Measurements from ENCODE around the gene TOMM6. TPM values are rescaled to one million over a fixed set of nuclear protein-coding genes. Genes with fewer than 3 reads are reported as not detected.
"Not testable (repeated sequence)": the region's sequence is repeated elsewhere in the genome, so short reads cannot be mapped to it uniquely, and the experiment has no call there.

TOMM6 gene
- total RNA-seq, 2 donors from 2014 or later, result 109 to 200 TPM

DNA sequence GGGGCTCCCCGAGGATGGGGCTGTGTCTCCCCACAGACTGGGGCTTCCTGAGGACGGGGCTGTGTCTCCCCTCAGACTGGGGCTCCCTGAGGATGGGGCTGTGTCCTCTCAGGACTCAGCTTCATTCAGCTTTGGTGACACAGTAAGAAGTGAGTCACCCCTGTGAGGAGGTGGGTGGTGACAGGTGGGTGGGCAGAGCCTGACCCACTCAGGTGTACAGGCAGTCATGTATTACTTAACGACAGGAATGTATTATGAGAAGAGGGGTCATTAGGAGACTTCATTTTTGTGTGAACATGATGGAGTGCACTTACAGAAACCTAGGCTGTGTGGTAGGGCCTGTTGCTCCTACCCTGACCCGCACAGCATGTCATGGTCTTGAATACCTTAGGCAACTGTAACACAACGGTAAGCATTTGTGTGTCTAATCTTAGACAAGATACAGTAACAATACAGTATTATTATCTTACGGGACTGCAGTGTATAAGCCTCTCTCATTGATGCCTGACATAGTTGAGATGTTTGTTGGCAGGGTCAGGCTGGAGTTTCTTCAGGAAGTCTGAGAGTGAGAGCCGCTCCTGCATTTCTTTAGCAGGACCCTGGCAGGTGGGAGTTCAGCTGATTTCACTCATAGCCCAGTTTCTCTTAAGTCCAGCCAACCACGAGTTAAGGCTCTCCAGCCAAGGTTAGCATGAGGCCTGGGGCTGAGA lies 29.4 kb upstream of the TOMM6 start:
- intact Hi-C loops (cut with DNase I), result no loop called here
- no peak for DNase-seq
- no peaks in the 10 kb centered on the region for H3K9me3 ChIP-seq
- no peaks in the 10 kb centered on the region for H3K4me1 ChIP-seq
- no peaks in the 10 kb centered on the region for H3K27me3 ChIP-seq
- H3K9ac ChIP-seq (ENCODE audit: low read depth in 2 of 2, low read length in 2 of 2), result no peak overlapping the region
- no peak overlapping the region for H3K27ac ChIP-seq
- H3K36me3 ChIP-seq, result no peaks in the 10 kb centered on the region
- H3K4me3 ChIP-seq, result no peak overlapping the region
- TF ChIP-seq, protein P1, sequence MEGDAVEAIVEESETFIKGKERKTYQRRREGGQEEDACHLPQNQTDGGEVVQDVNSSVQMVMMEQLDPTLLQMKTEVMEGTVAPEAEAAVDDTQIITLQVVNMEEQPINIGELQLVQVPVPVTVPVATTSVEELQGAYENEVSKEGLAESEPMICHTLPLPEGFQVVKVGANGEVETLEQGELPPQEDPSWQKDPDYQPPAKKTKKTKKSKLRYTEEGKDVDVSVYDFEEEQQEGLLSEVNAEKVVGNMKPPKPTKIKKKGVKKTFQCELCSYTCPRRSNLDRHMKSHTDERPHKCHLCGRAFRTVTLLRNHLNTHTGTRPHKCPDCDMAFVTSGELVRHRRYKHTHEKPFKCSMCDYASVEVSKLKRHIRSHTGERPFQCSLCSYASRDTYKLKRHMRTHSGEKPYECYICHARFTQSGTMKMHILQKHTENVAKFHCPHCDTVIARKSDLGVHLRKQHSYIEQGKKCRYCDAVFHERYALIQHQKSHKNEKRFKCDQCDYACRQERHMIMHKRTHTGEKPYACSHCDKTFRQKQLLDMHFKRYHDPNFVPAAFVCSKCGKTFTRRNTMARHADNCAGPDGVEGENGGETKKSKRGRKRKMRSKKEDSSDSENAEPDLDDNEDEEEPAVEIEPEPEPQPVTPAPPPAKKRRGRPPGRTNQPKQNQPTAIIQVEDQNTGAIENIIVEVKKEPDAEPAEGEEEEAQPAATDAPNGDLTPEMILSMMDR (IDR thresholded peaks at IDR 0.05), result no peak

DNA sequence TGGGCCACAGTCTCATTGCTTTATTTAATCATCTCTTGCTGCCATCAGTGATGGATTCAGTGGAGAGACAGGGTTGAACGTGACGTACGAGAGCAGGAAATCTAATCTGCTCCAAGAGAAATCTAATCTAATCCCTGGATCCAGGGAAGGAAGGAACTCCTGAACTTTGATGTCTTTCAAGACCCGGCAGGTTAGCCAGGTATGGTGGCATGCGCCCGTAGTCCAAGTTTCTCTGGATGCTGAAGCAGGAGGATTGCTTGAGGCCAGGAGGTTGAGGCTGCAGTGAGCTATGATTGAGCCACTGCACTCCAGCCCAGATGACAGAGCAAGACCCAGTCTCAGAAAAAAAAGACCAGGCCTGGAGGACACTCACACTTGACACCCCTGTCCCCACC lies 28.9 kb upstream of the TOMM6 start:
- TF ChIP-seq, protein P1 (IDR thresholded peaks at IDR 0.05), result no peak
- no peak for DNase-seq
- Histone ChIP-seq H3K4me3 (no peak overlapping the region), H3K27me3 (no peaks in the 10 kb centered on the region), H3K27ac (no peak overlapping the region), H3K9me3 (no peaks in the 10 kb centered on the region), H3K4me1 (no peaks in the 10 kb centered on the region), H3K36me3 (no peaks in the 10 kb centered on the region), H3K9ac (ENCODE audit: low read depth in 2 of 2, low read length in 2 of 2) (no peak overlapping the region)
- intact Hi-C loops (cut with DNase I), result no loop called here

DNA sequence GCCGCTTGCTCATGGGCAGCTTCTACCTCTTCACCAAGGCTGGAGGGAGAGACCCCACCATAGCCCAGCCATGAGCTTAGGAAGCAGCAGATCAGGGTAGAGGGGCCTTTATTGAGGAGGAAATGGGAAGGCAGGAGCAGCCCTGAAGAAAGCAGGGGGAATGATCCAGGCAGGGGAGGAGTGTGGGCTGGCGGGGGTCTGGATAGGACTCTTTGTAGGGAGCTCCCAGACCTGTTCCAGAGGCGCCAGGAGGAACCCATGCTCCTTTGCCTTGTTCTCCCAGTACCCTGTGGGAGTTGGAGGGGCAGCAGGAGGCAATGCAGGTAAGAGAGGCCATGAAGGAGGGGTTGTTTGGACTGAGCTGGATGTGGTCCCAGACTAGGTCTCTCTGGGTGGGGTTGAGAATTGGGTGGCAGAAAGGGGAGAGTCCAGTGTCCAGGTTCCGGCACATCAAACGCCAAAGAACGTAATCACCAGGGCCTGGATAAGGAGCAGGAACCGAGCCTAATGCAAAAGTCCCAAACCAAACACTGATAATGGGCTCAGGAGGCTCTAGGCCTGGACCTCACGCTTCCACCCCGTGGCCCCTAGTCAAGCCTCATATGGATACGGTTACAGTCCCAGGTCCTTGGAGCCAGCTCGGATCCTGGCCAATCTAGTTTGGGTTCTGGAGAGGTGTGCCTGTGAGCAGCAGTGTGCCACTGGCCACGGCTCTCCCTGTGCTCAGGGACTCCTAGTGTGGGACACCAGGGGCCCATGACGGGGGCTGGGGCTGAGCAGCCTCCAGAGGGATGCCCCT lies 28.2 kb upstream of the TOMM6 start:
- no peaks in the 10 kb centered on the region for H3K9me3 ChIP-seq
- H3K27me3 ChIP-seq, result no peaks in the 10 kb centered on the region
- no peak overlapping the region for H3K9ac ChIP-seq (ENCODE audit: low read depth in 2 of 2, low read length in 2 of 2)
- H3K27ac ChIP-seq, result no peak overlapping the region
- intact Hi-C loops (cut with DNase I), result no loop called here
- H3K4me1 ChIP-seq, result no peaks in the 10 kb centered on the region
- no peak for DNase-seq
- H3K36me3 ChIP-seq, result no peaks in the 10 kb centered on the region
- TF ChIP-seq, protein P1 (IDR thresholded peaks at IDR 0.05), result no peak
- no peak overlapping the region for H3K4me3 ChIP-seq

DNA sequence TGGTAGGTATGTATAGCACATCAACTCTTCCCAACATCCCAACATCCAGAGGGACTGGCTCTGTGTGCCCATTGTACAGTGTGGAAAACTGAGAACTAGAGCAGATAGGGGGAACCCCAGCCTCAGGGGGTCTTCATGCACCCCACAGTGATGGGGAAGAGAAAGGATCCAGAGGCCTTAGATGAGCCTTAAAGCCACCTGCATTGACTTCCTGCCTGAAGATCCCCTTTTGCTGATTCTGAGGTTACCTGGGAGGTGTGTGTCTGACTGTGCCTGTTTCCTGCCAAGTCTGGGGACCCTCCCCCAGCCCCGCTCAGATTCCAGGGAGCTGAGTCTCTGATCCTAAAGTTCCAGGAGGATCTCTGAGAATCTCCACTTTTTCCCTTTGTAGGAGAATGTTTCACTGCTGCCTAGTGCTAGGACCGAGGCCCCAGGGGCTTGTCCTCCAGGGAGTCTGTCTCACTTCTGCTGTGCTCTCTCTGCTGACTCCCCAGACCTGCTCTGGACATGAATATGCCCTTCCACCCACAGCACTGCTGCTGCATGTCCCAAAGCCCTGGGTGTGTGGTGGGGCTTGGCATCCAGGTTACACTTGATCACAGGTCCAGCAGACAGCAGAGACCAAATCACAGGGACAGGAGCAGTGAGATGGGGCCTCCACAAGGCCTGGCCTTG lies 27.5 kb upstream of the TOMM6 start:
- TF ChIP-seq, protein P1 (IDR thresholded peaks at IDR 0.05), result no peak
- Histone ChIP-seq H3K36me3 (no peaks in the 10 kb centered on the region), H3K4me3 (no peak overlapping the region), H3K27ac (no peak overlapping the region), H3K9me3 (no peaks in the 10 kb centered on the region), H3K27me3 (no peaks in the 10 kb centered on the region), H3K9ac (ENCODE audit: low read depth in 2 of 2, low read length in 2 of 2) (no peak overlapping the region), H3K4me1 (no peaks in the 10 kb centered on the region)
- DNase-seq, result no peak
- intact Hi-C loops (cut with DNase I), result no loop called here

DNA sequence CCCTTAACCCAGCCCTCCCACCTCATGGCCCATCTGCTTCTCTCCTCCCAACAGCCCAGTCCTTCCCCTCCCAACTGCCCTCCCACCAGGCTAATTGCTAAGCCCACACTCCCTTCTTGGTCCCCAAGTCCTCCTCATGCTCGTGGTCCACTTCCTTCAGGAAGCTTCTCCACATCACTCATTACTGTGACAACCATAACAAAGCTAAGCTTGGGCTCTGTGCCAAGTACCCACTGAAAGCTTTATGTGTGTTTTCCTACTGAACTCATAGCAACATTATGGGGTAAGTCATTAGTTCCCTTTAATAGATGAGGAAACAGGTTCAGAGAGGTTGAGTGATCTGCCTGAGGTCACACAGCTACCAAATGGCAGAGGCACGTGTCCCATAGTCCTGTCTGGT lies 24.0 kb upstream of the TOMM6 start:
- DNase-seq, result no peak
- H3K4me3 ChIP-seq, result no peak overlapping the region
- no peaks in the 10 kb centered on the region for H3K4me1 ChIP-seq
- TF ChIP-seq, protein P1 (IDR thresholded peaks at IDR 0.05), result no peak
- no peaks in the 10 kb centered on the region for H3K9me3 ChIP-seq
- no peak overlapping the region for H3K27ac ChIP-seq
- no peak overlapping the region for H3K9ac ChIP-seq (ENCODE audit: low read depth in 2 of 2, low read length in 2 of 2)
- no peaks in the 10 kb centered on the region for H3K36me3 ChIP-seq
- no peaks in the 10 kb centered on the region for H3K27me3 ChIP-seq
- intact Hi-C loops (cut with DNase I), result no loop called here

DNA sequence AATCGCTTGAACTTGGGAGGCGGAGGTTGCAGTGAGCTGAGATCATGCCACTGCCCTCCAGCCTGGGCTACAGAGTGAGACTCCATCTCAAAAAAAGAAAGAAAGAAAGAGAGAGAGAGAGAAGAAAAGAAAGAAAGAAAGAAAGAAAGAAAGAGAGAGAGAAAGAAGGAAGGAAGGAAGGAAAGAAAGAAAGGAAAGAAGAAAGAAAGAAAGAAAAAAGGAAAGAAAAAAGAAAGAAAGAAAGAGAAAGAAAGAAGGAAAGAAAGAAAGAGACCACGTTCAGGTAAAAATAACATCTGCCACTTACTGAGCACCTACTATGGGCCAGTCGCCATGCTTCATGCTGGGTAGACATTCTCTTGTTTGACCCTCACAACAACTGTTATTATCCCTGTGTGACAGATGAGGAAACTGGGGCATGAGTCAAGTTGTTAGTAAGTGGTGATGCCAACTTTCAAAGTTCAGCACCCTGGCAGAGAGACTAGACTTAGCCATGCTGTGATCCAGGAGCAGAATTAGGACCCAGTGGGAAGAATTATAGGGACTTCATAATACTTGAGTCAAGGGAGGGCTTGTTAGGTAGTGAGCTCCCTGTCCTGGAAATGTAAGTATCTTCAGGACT lies 21.3 kb upstream of the TOMM6 start:
- H3K27me3 ChIP-seq; H3K36me3 ChIP-seq; H3K27ac ChIP-seq; intact Hi-C loops (cut with DNase I); H3K4me1 ChIP-seq; H3K9ac ChIP-seq (ENCODE audit: low read depth in 2 of 2, low read length in 2 of 2); H3K4me3 ChIP-seq; DNase-seq; H3K9me3 ChIP-seq: not testable (repeated sequence)

All from colonic mucosa (tissue), 4 donors.